Smooth muscle cell (in vitro differentiated cells): ENCODE measurements around the gene SLC25A24. TPM values are rescaled to one million over a fixed set of nuclear protein-coding genes. Genes with fewer than 3 reads are reported as not detected.

Experiments used
- DNase-seq: peaks from one replicate; lab custom pipeline; 2025; ENCODE audit not compliant: unreplicated experiment; lab: John Stamatoyannopoulos, UW
- H2AFZ ChIP-seq: fragments of 200-600 bp; sonication (generic); 2 replicates; pipeline ENCODE4 v1.6.0; 2016; ENCODE audit warnings: antibody characterized with exemption, low read depth, mild to moderate bottlenecking
- H3F3A ChIP-seq: fragments of 200-600 bp; sonication (generic); 2 replicates; pipeline ENCODE4 v1.6.0; 2017; ENCODE audit warnings: antibody characterized with exemption, low read depth
- H3K27ac ChIP-seq: fragments of 200-600 bp; sonication (generic); 2 replicates; pipeline ENCODE4 v1.5.1; 2016; ENCODE audit warnings: low read depth, mild to moderate bottlenecking
- H3K27me3 ChIP-seq: fragments of 200-600 bp; sonication (generic); 2 replicates; pipeline ENCODE4 v1.6.1; 2016; ENCODE audit warnings: low read depth, mild to moderate bottlenecking
- H3K36me3 ChIP-seq: fragments of 200-600 bp; sonication (generic); 2 replicates; pipeline ENCODE4 v1.5.1; 2016; ENCODE audit warnings: low read depth
- H3K4me1 ChIP-seq: fragments of 200-600 bp; sonication (generic); 2 replicates; pipeline ENCODE4 v1.5.1; 2016; ENCODE audit warnings: low read depth
- H3K4me2 ChIP-seq: fragments of 200-600 bp; sonication (generic); 2 replicates; pipeline ENCODE4 v1.6.0; 2016; ENCODE audit warnings: mild to moderate bottlenecking
- H3K4me3 ChIP-seq: fragments of 200-600 bp; sonication (generic); 2 replicates; pipeline ENCODE4 v1.5.1; 2016; ENCODE audit warnings: mild to moderate bottlenecking
- H3K79me2 ChIP-seq: fragments of 200-600 bp; sonication (generic); 2 replicates; pipeline ENCODE4 v1.6.0; 2016; ENCODE audit warnings: low read depth, mild to moderate bottlenecking
- H3K9ac ChIP-seq: fragments of 200-600 bp; sonication (generic); 2 replicates; pipeline ENCODE4 v1.6.0; 2016; ENCODE audit warnings: low read depth
- H3K9me3 ChIP-seq: fragments of 200-600 bp; sonication (generic); replicated peaks from 2 replicates; pipeline ENCODE4 v1.5.1; 2016; ENCODE audit warnings: low read depth
- H4K20me1 ChIP-seq: fragments of 200-600 bp; sonication (generic); 2 replicates; pipeline ENCODE4 v1.6.0; 2016; ENCODE audit warnings: low read depth
- CTCF ChIP-seq: fragments of 200-600 bp; sonication (generic); IDR thresholded peaks from 2 replicates; pipeline ENCODE4 v1.5.1; 2017; ENCODE audit warnings: borderline replicate concordance, mild to moderate bottlenecking, antibody characterized with exemption; ENCODE audit not compliant: insufficient read depth, poor library complexity, severe bottlenecking
- WGBS: methylation state at CpG from one replicate; pipeline ENCODE4 v1.1.7; 2016; ENCODE audit warnings: low lambda C conversion rate; 5-methylcytosine and 5-hydroxymethylcytosine counted together
- polyA plus RNA-seq: library from polyadenylated mRNA; unstranded; fragments of >200 nt; fragmentation: Nextera tagmentation; extraction: Ambion mirVana; gene quantifications from 2 replicates; pipeline ENCODE4 v1.2.1, GENCODE V29; 2016
- total RNA-seq: library from RNA; depleted of rRNA; stranded (reverse); fragments of >200 nt; gene quantifications from 2 replicates; pipeline ENCODE4 v1.2.3, GENCODE V29; 2014

Gene SLC25A24
- total and polyA plus RNA-seq, 2 experiments from 2014 or later, result 30.8 to 69.9 TPM

GRCh38 chr1:108124622-108125311 is 75.4 kb downstream of the SLC25A24 start:
- 83% methylated on average over 12 of the region's 12 CpGs for WGBS
- Histone ChIP-seq H3K27ac (no peak overlapping the region), H3K9ac (no peak overlapping the region), H3K9me3 (no peaks in the 10 kb centered on the region), H3K4me1 (no peaks in the 10 kb centered on the region), H3K79me2 (no peaks in the 10 kb centered on the region), H3K27me3 (peaks cover 11% of the 10 kb centered on the region), H3K4me2 (no peak overlapping the region), H3K36me3 (no peaks in the 10 kb centered on the region), H4K20me1 (no peaks in the 10 kb centered on the region), H3F3A (no peaks in the 10 kb centered on the region), H2AFZ (no peak overlapping the region), H3K4me3 (no peak overlapping the region)
- no peak for DNase-seq
- TF ChIP-seq CTCF, result no peak

- no peaks in the 10 kb centered on the region for H3F3A ChIP-seq
- no peak for DNase-seq
- WGBS, result 83% methylated on average over 1 of the region's 1 CpG
- H3K36me3 ChIP-seq, result no peaks in the 10 kb centered on the region
- H3K27ac ChIP-seq, result no peak overlapping the region
- no peaks in the 10 kb centered on the region for H3K4me1 ChIP-seq
- H3K4me3 ChIP-seq, result no peak overlapping the region
- H3K79me2 ChIP-seq, result no peaks in the 10 kb centered on the region
- H3K4me2 ChIP-seq, result no peak overlapping the region
- no peak overlapping the region for H2AFZ ChIP-seq
- H3K9me3 ChIP-seq, result no peaks in the 10 kb centered on the region
- no peaks in the 10 kb centered on the region for H4K20me1 ChIP-seq
- no peak overlapping the region for H3K9ac ChIP-seq
- TF ChIP-seq CTCF, result no peak
- peaks cover 14% of the 10 kb centered on the region for H3K27me3 ChIP-seq
Measured at GRCh38 chr1:108124023-108124422, 76.1 kb downstream of the SLC25A24 start.

GRCh38 chr1:108121358-108122143 is 78.6 kb downstream of the SLC25A24 start:
- no peak overlapping the region for H3K27ac ChIP-seq
- H4K20me1 ChIP-seq, result no peaks in the 10 kb centered on the region
- no peak for DNase-seq
- no peaks in the 10 kb centered on the region for H3K36me3 ChIP-seq
- H3K79me2 ChIP-seq, result no peaks in the 10 kb centered on the region
- H3K27me3 ChIP-seq, result peaks cover 14% of the 10 kb centered on the region
- H3K9ac ChIP-seq, result no peak overlapping the region
- TF ChIP-seq CTCF, result peak; percentile 23
- H3K4me3 ChIP-seq, result no peak overlapping the region
- H3K4me2 ChIP-seq, result no peak overlapping the region
- no peaks in the 10 kb centered on the region for H3K9me3 ChIP-seq
- no peak overlapping the region for H2AFZ ChIP-seq
- H3K4me1 ChIP-seq, result no peaks in the 10 kb centered on the region
- WGBS, result 75% methylated on average over 33 of the region's 36 CpGs
- H3F3A ChIP-seq, result no peaks in the 10 kb centered on the region
